Measurements from ENCODE around the gene KLRC3. TPM values are rescaled to one million over a fixed set of nuclear protein-coding genes. Genes with fewer than 3 reads are reported as not detected.
"Not testable (repeated sequence)": the region's sequence is repeated elsewhere in the genome, so short reads cannot be mapped to it uniquely, and the experiment has no call there.

Gene KLRC3
- total RNA-seq, 1 donor from 2014 or later: not detected

- DNase-seq (ENCODE audit: extremely low read depth, low read depth, low spot score): not testable (repeated sequence)
Observed at GRCh38 chr12:10371893-10372535, 48.4 kb downstream of the KLRC3 start.

GRCh38 chr12:10369557-10370415 is 50.6 kb downstream of the KLRC3 start:
- no peak for DNase-seq (ENCODE audit: extremely low read depth, low read depth, low spot score)

GRCh38 chr12:10368206-10369171 is 51.9 kb downstream of the KLRC3 start:
- no peak for DNase-seq (ENCODE audit: extremely low read depth, low read depth, low spot score)

- not testable (repeated sequence) for DNase-seq (ENCODE audit: extremely low read depth, low read depth, low spot score)
Observed at GRCh38 chr12:10367714-10368113, 52.7 kb downstream of the KLRC3 start.

- DNase-seq (ENCODE audit: extremely low read depth, low read depth, low spot score): no peak
Observed at GRCh38 chr12:10366875-10367274, 53.5 kb downstream of the KLRC3 start.

GRCh38 chr12:10365696-10366405 is 54.5 kb downstream of the KLRC3 start:
- DNase-seq (ENCODE audit: extremely low read depth, low read depth, low spot score): no peak

GRCh38 chr12:10364815-10365622 is 55.4 kb downstream of the KLRC3 start:
- no peak for DNase-seq (ENCODE audit: extremely low read depth, low read depth, low spot score)

GRCh38 chr12:10363914-10364814 is 56.2 kb downstream of the KLRC3 start:
- no peak for DNase-seq (ENCODE audit: extremely low read depth, low read depth, low spot score)

GRCh38 chr12:10363658-10363913 is 56.8 kb downstream of the KLRC3 start:
- no peak for DNase-seq (ENCODE audit: extremely low read depth, low read depth, low spot score)

- DNase-seq (ENCODE audit: extremely low read depth, low read depth, low spot score): no peak
Observed at GRCh38 chr12:10362828-10363657, 57.4 kb downstream of the KLRC3 start.

- DNase-seq (ENCODE audit: extremely low read depth, low read depth, low spot score): no peak
Observed at GRCh38 chr12:10362325-10362724, 58.1 kb downstream of the KLRC3 start.

Other genes starting within 250 kb of the KLRC3 start
- gene OLR1, start 248.5 kb downstream of the KLRC3 start, total RNA-seq: 0.64 TPM in 1 of 2 replicates, not detected in the other
- not detected in 2 replicates for gene TMEM52B, start 241.6 kb downstream of the KLRC3 start, total RNA-seq
- 55.5 TPM in 2 replicates for gene GABARAPL1, start 207.7 kb downstream of the KLRC3 start, total RNA-seq
- 0.05 and 0.06 TPM in 2 replicates for gene KLRD1, start 112.7 kb downstream of the KLRC3 start, total RNA-seq
- gene KLRK1, start 30.6 kb downstream of the KLRC3 start, total RNA-seq: not detected in 2 replicates
- not detected in 2 replicates for gene KLRC4, start 10.8 kb downstream of the KLRC3 start, total RNA-seq
- not detected in 2 replicates for gene KLRC2, start 15.4 kb upstream of the KLRC3 start, total RNA-seq
- not detected in 2 replicates for gene KLRC1, start 32.8 kb upstream of the KLRC3 start, total RNA-seq
- gene EIF2S3B, start 85.3 kb upstream of the KLRC3 start, total RNA-seq: 0.35 and 2.3 TPM in 2 replicates
- 8.7 and 19.7 TPM in 2 replicates for gene MAGOHB, start 193.0 kb upstream of the KLRC3 start, total RNA-seq

Measured in glomerular endothelial cell (primary cell).